GM18868 (cell line): Measurements from ENCODE around the gene NRP1.
"Not testable (repeated sequence)": the region's sequence is repeated elsewhere in the genome, so short reads cannot be mapped to it uniquely, and the experiment has no call there.

ENCODE experiments used
- ATAC-seq: cut with Tn5 transposase; IDR thresholded peaks from one replicate; pipeline ENCODE4 v1.9.1; 2021; ENCODE audit warnings: mild to moderate bottlenecking, moderate library complexity; ENCODE audit not compliant: unreplicated experiment

The NRP1 gene

GRCh38 chr10:33325929-33326328 is 8.5 kb downstream of the NRP1 start:
- no peak for ATAC-seq

- no peak for ATAC-seq
Measured at GRCh38 chr10:33323721-33324120, 10.7 kb downstream of the NRP1 start.

DNA sequence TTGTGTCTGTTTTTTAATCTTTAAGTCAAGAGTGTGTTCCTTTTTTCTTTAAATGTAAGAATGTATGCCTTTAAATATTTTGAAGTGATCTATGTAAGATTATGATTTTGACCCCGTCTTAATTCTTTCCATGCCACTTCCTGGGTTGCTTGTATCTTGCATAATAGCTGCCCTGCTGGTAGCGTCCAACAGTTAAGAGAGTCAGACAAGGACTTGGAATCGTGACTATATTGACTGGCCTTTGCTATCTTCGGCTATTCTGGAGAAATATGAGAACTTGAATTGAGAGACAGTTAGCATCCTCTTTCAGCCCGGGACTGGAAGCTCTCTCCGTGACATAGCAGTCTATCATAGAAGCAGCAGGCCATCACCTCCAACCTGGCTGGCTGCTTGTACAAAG is 13.0 kb downstream of the NRP1 start:
- ATAC-seq: no peak

DNA sequence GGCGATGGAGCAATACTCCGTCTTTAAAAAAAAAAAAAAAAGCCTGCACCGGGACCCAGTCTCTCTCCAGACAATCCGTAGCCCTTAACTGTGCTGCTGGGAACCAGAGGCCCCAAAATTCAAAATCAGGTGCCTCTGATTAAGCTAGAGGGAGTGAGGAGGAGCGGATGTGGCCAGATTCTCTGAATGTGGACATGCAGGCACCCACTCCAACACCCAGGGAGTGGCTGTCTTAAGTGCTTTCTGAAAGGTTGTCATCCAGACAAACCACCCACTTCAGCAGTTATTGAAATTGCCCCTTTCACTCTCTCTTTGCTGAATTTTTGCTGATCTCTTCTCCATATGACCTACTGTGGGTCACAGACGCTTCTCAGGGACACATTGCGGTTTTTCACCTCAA is 14.2 kb downstream of the NRP1 start:
- ATAC-seq: no peak

DNA sequence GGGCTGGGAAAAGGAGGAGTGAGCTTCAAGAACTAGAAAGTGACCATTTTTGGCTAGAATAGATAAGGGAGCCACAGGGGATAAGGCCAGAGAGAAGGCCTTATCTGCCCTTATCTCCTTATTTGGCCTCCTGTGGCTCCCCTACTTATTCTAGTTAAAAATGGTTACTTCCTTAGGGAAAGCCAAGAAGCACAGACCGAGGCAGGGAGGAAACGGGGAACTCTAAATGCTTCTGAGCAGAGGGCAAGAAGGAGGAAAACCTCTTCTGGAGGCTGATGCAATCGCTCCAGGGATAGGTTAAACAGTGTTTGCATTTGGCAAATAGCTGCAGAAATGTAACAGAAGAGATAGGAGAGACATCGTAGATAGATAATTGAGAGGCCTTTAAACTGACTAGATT is 18.6 kb downstream of the NRP1 start:
- no peak for ATAC-seq

- no peak for ATAC-seq
Measured at GRCh38 chr10:33314811-33315561, 19.5 kb downstream of the NRP1 start.

DNA sequence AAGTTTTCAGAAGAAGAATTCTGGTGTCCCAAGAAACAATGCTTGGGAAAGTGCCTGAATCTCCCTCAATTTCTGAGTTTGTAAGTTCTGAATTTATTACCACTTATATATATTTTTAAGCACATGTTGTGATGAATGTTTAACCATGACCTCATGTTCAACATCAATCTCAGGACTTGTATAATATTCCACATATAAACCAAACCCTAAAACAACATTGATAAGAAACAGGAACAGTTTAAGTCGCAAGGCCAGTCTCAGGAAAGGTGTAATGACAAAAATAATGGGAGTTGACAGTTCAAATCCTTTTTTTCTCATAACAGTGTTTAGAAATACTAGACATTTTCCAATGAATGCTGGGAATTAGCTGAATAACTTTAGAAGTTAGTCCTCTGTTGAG is 22.8 kb downstream of the NRP1 start:
- ATAC-seq: no peak

GRCh38 chr10:33310853-33311252 is 23.6 kb downstream of the NRP1 start:
- ATAC-seq: no peak

GRCh38 chr10:33309406-33309805 is 25.1 kb downstream of the NRP1 start:
- ATAC-seq: no peak

DNA sequence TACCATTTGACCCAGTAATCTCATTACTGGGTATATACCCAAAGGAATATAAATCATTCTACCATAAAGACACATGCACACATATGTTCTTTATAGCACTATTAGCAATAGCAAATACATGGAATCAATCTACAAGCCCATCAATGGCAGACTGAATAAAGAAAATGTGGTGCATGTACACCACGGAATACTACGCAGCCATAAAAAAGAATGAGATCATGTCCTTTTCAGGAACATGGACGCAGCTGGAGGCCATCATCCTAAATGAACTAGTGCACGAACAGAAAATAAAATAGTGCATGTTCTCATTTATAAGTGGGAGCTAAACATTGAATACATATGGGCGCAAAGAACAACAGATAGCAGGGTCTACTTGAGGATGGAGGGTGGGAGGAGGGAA is 26.6 kb downstream of the NRP1 start:
- ATAC-seq: no peak

GRCh38 chr10:33306701-33307519 is 27.6 kb downstream of the NRP1 start:
- ATAC-seq: no peak

DNA sequence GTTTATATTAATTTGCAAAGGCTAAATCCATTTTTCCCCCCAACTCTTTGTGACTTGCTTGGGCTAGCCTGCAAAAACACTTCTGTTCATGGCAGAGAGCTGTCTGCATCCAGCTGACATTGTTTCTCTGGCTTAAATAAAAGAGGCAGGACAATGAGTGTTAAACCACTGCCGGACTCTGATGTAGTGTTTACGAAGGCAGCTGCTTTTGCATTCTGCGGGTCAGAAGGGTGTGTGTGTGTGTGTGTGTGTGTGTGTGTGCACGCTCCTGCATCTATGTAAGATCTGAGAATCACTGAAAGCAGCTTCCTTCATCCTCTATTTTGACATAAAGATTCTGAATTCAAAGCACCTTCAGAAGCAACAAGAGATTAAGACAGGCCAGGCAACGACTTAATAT is 28.3 kb downstream of the NRP1 start:
- no peak for ATAC-seq

DNA sequence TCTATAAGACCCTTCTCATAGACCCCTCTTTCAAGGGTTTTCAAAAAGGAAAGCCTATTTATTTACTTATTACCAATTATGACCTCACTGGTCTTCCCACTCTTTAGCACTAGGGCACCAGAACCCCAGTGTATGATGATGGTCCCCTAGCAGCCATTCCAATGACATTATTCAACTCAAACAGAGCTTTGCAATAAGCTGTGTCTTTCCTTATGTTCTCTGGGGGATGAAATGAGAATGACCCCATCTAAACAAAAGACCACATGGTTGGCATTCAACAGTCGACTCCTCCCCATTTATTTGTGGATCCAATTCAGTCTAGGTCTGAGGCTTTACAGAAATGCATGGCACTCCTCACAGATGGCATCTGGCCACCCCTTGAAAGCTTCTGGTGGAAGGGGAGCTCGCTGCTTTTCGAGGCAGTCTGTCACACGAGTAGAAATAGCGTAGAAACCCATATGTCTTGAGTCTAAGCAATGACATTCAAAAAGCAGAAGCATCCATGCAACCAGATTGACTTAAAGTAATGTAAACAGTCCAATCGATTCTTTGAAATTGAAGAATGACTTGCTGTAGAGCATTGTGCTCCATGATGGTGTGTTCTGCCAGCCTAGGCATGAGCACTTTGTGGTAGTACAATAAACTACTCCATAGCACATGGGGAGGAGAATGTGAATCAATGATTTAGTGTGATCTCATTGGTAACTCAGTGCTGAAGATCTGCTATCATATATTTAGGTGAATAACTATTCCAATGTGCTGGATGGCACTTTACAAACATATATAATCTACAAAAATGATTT is 29.8 kb downstream of the NRP1 start:
- no peak for ATAC-seq

DNA sequence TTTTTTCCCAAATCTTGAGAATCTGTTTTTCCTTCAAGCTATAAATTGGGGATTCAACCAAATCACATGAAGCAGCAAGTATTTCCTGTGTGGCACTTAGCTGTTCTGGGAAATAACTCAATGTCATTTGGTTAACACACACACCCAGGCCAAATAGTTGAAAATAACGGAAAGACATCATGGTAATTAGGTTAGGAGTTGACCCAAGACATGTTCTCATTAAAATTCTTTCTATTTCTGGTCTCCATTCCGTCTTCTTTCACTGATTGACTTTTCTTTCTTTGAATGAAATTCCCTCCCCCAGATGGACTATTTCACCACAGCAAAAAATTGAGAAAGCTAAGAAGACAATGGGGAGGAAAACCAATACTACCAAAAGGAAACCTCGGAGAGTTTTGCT is 30.5 kb downstream of the NRP1 start:
- ATAC-seq: no peak

- no peak for ATAC-seq
Measured at GRCh38 chr10:33302208-33302829, 32.1 kb downstream of the NRP1 start.

GRCh38 chr10:33301097-33301789 is 33.2 kb downstream of the NRP1 start:
- ATAC-seq: no peak

DNA sequence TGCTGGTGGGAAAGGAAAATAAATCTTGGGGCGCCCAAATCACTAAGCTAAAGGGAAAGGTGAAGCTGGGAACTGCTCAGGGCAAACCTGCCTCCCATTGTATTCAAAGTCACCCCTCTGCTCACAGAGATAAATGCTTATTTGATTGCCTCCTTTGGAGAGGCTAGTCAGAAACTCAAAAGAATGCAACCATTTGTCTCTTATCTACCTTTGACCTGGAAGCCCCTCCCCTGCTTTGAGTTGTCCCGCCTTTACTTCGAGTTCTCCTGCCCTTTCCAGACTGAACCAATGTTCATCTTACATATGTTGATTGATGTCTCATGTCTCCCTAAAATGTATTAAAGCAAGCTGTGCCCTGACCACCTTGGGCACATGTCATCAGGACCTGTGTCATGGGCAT is 33.9 kb downstream of the NRP1 start:
- not testable (repeated sequence) for ATAC-seq

GRCh38 chr10:33298893-33299292 is 35.6 kb downstream of the NRP1 start:
- ATAC-seq: no peak

GRCh38 chr10:33298110-33298509 is 36.4 kb downstream of the NRP1 start:
- no peak for ATAC-seq

GRCh38 chr10:33295851-33296250 is 38.6 kb downstream of the NRP1 start:
- ATAC-seq: no peak
